ENCODE results near the gene SPARCL1.

The SPARCL1 gene

DNA sequence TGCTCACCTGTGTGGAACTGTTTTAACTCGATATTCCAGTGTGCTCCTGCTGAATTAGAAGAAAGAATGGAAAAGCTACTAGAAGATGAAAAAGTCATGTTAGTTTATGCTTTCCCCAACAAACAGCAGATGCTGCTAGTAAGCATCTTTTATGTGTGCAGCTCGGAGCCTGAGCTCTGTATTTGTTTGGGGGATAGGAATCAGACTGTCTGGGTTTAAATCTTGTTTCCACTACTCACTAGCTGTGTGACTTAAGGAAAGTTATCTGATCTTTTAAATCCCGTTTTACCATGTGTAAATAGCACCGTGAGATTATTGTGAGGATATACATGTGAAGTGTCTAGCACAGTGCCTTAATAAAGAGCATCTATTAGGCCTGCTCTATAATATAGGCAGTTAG, 24.0 kb upstream of the SPARCL1 start:
- no peak for TF ChIP-seq EZH2phosphoT487 (IDR thresholded peaks at IDR 0.05; ENCODE audit: borderline replicate concordance, low read length)
- TF ChIP-seq, protein P1, sequence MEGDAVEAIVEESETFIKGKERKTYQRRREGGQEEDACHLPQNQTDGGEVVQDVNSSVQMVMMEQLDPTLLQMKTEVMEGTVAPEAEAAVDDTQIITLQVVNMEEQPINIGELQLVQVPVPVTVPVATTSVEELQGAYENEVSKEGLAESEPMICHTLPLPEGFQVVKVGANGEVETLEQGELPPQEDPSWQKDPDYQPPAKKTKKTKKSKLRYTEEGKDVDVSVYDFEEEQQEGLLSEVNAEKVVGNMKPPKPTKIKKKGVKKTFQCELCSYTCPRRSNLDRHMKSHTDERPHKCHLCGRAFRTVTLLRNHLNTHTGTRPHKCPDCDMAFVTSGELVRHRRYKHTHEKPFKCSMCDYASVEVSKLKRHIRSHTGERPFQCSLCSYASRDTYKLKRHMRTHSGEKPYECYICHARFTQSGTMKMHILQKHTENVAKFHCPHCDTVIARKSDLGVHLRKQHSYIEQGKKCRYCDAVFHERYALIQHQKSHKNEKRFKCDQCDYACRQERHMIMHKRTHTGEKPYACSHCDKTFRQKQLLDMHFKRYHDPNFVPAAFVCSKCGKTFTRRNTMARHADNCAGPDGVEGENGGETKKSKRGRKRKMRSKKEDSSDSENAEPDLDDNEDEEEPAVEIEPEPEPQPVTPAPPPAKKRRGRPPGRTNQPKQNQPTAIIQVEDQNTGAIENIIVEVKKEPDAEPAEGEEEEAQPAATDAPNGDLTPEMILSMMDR (IDR thresholded peaks at IDR 0.05; ENCODE audit: low read depth, low read length, poor library complexity, severe bottlenecking): no peak
- H3K4me1 ChIP-seq (ENCODE audit: control insufficient read depth, low read length): no peaks in the 10 kb centered on the region
- no peaks in the 10 kb centered on the region for H3K36me3 ChIP-seq (ENCODE audit: control insufficient read depth, low read length)

DNA sequence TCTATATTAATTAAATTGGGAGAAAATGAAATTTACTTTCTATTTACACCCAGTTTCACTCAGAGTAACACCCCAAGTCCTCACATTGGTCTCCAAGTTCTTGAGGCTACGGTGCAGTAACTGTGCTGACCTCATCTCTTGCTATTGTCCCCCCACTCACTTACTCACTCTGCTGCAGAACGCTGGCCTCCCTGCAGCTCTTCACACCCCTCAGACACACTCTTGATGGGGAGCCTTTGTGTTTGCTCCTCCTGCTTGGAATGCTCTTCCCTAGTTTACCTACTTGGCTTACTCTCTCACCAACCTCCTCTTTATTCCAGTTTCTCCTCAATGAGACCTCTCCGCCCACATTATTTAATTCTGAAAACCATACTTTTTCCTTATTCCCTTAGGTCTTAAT, 22.2 kb upstream of the SPARCL1 start:
- no peaks in the 10 kb centered on the region for H3K9me3 ChIP-seq (ENCODE audit: control insufficient read depth, insufficient read depth, low read length)
- 0 out of 2 replicates have a peak, but pooled peaks cover 3% of the 10 kb centered on the region for H3K27me3 ChIP-seq (ENCODE audit: control insufficient read depth, low read length)
- H3K4me2 ChIP-seq (ENCODE audit: low read length): no peak overlapping the region
- H4K20me1 ChIP-seq (ENCODE audit: control insufficient read depth, insufficient read depth, low read depth, low read length): no peaks in the 10 kb centered on the region
- H3K79me2 ChIP-seq (ENCODE audit: control insufficient read depth, low read length): no peaks in the 10 kb centered on the region
- H3K36me3 ChIP-seq (ENCODE audit: control insufficient read depth, low read length): no peaks in the 10 kb centered on the region
- H3K4me3 ChIP-seq (ENCODE audit: low read length): no peak overlapping the region
- H3F3A ChIP-seq (ENCODE audit: control insufficient read depth, insufficient read depth): no peaks in the 10 kb centered on the region
- no peak for TF ChIP-seq EZH2phosphoT487 (IDR thresholded peaks at IDR 0.05; ENCODE audit: borderline replicate concordance, low read length)
- TF ChIP-seq, protein P1 (IDR thresholded peaks at IDR 0.05; ENCODE audit: low read depth, low read length, poor library complexity, severe bottlenecking): no peak
- H3K27ac ChIP-seq (ENCODE audit: low read depth, low read length): no peak overlapping the region
- no peaks in the 10 kb centered on the region for H3K9me2 ChIP-seq (replicated peaks; ENCODE audit: control insufficient read depth, low read length)
- no peaks in the 10 kb centered on the region for H3K4me1 ChIP-seq (ENCODE audit: control insufficient read depth, low read length)

More for the DNA sequence above, 24.0 kb upstream of the SPARCL1 start:
- H3F3A ChIP-seq (ENCODE audit: control insufficient read depth, insufficient read depth): no peaks in the 10 kb centered on the region
- H3K9me2 ChIP-seq (replicated peaks; ENCODE audit: control insufficient read depth, low read length): no peaks in the 10 kb centered on the region
- H4K20me1 ChIP-seq (ENCODE audit: control insufficient read depth, insufficient read depth, low read depth, low read length): no peaks in the 10 kb centered on the region
- H3K9me3 ChIP-seq (ENCODE audit: control insufficient read depth, insufficient read depth, low read length): no peaks in the 10 kb centered on the region
- H3K4me3 ChIP-seq (ENCODE audit: low read length): no peak overlapping the region
- 0 out of 2 replicates have a peak, but pooled peaks cover 3% of the 10 kb centered on the region for H3K27me3 ChIP-seq (ENCODE audit: control insufficient read depth, low read length)
- H3K27ac ChIP-seq (ENCODE audit: low read depth, low read length): no peak overlapping the region
- no peak overlapping the region for H3K4me2 ChIP-seq (ENCODE audit: low read length)
- H3K79me2 ChIP-seq (ENCODE audit: control insufficient read depth, low read length): no peaks in the 10 kb centered on the region

DNA sequence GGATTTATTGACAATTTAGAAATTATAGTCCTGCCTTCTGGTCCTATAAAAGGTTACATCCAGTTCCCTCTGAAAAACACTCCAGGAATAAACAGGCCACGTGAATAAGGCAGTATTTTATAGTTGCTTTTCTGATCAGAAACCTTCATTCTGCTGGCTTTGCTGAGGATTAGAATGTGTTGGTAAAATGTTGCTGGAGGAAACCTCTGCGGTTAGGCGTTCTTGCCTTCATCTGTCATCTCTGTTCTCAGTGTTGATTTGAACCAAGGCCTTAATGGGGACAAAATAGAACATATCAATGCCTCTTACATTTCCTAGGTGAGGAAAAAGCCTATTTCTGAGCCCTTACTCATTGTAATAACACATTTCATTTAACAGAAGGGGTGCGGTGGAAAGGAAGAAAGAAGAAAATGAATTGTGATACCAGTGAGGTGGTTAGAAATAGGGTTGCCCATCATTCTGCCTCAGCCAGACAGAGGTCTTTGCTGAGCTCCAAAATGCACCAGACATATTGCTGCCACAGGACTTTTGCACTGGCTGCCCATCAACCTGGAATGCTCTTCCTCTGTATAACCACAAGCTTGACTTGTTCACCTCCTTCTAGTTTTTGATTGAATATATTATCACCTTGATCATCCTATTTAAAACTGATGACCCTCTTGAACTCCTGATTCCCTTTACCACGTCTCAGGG, 18.0 kb upstream of the SPARCL1 start:
- H3K36me3 ChIP-seq (ENCODE audit: control insufficient read depth, low read length): no peaks in the 10 kb centered on the region
- no peak overlapping the region for H3K4me3 ChIP-seq (ENCODE audit: low read length)
- no peaks in the 10 kb centered on the region for H3K4me1 ChIP-seq (ENCODE audit: control insufficient read depth, low read length)
- no peaks in the 10 kb centered on the region for H3F3A ChIP-seq (ENCODE audit: control insufficient read depth, insufficient read depth)
- no peaks in the 10 kb centered on the region for H3K9me2 ChIP-seq (replicated peaks; ENCODE audit: control insufficient read depth, low read length)
- H3K79me2 ChIP-seq (ENCODE audit: control insufficient read depth, low read length): no peaks in the 10 kb centered on the region
- no peak overlapping the region for H3K4me2 ChIP-seq (ENCODE audit: low read length)
- TF ChIP-seq EZH2phosphoT487 (IDR thresholded peaks at IDR 0.05; ENCODE audit: borderline replicate concordance, low read length): no peak
- TF ChIP-seq, protein P1 (IDR thresholded peaks at IDR 0.05; ENCODE audit: low read depth, low read length, poor library complexity, severe bottlenecking): no peak
- no peak overlapping the region for H3K27ac ChIP-seq (ENCODE audit: low read depth, low read length)
- no peaks in the 10 kb centered on the region for H3K27me3 ChIP-seq (ENCODE audit: control insufficient read depth, low read length)
- no peaks in the 10 kb centered on the region for H3K9me3 ChIP-seq (ENCODE audit: control insufficient read depth, insufficient read depth, low read length)
- no peaks in the 10 kb centered on the region for H4K20me1 ChIP-seq (ENCODE audit: control insufficient read depth, insufficient read depth, low read depth, low read length)

Measured in DOHH2 (cell line).